ENCODE results near the gene LSM12. TPM values are rescaled to one million over a fixed set of nuclear protein-coding genes. Genes with fewer than 3 reads are reported as not detected.

LSM12 gene
- total and polyA plus RNA-seq, 2 of the 8 experiments (the other 6 are each of a cell fraction or from before 2014, with no cell fraction given): 69.8 to 142 TPM

- FAIRE-seq: no peak
- H3K4me2 ChIP-seq (ENCODE audit: insufficient read depth in 1 of 2, low read depth in 2 of 2, low read length in 2 of 2): no peak overlapping the region
- no peak for DNase-seq (ENCODE audit: low read depth in 1 of 2, low spot score in 2 of 2)
- TF ChIP-seq KDM1A (IDR thresholded peaks at IDR 0.05; ENCODE audit: borderline replicate concordance, low read length): no peak
- no peak for TF ChIP-seq TEAD4 (IDR thresholded peaks at IDR 0.05; ENCODE audit: low read depth, low read length)
- no peak for TF ChIP-seq MAFK (IDR thresholded peaks at IDR 0.05; ENCODE audit: low read depth, low read length)
- TF ChIP-seq SP1 (IDR thresholded peaks at IDR 0.05; ENCODE audit: low read depth, low read length): no peak
Measured at GRCh38 chr17:44093231-44093900, 26.9 kb upstream of the LSM12 start.

More at GRCh38 chr17:44093231-44093900, 26.9 kb upstream of the LSM12 start:
- Histone ChIP-seq H4K91ac (replicated peaks; ENCODE audit: insufficient read length, low read length) (peak overlapping the region; percentile 56), H3K79me2 (ENCODE audit: control insufficient read depth in 1 of 2, insufficient read depth in 2 of 2, low read length in 2 of 2) (peaks cover 0 to 3% of the 10 kb centered on the region in 2 experiments; a peak in 1 of 4 replicates), H2AK5ac (ENCODE audit: low read depth, low read length) (no peak overlapping the region), H3K9me3 (ENCODE audit: insufficient read depth in 2 of 2, low read depth in 1 of 2, low read length in 1 of 2) (no peaks in the 10 kb centered on the region), H3K23ac (ENCODE audit: insufficient read length) (no peak overlapping the region), H4K8ac (ENCODE audit: extremely low read depth, insufficient read depth, low read length) (peak overlapping the region; percentile 12; the same call in 1 of the 2 replicates), H3K36me3 (ENCODE audit: control insufficient read depth in 2 of 4, insufficient read depth in 4 of 4, low read length in 3 of 4) (peaks cover 4 to 17% (median 13%) of the 10 kb centered on the region in 4 experiments; a peak in 6 of 8 replicates), H2BK20ac (ENCODE audit: low read length) (no peak overlapping the region), H4K20me1 (replicated peaks in 1 of 2; ENCODE audit: control insufficient read depth in 1 of 2, insufficient read depth in 2 of 2, low read length in 2 of 2) (no peaks in the 10 kb centered on the region), H2BK120ac (replicated peaks; ENCODE audit: low read depth, low read length) (no peak overlapping the region), H3K23me2 (ENCODE audit: low read depth, low read length) (peaks cover 2% of the 10 kb centered on the region), H3K4ac (replicated peaks; ENCODE audit: insufficient read length, low read depth, low read length) (no peak overlapping the region), H3K9ac (replicated peaks in 1 of 4; ENCODE audit: extremely low read depth in 1 of 4, low read depth in 3 of 4, low read length in 3 of 4) (no peak overlapping the region), H3K14ac (ENCODE audit: insufficient read length) (no peak overlapping the region), H2BK5ac (ENCODE audit: low read depth, low read length) (peak overlapping the region; percentile 60), H2BK15ac (ENCODE audit: low read length) (peak overlapping the region; percentile 61; the same call in 1 of the 2 replicates), H3K4me1 (replicated peaks in 1 of 4; ENCODE audit: control insufficient read depth in 3 of 4, insufficient read depth in 4 of 4, low read length in 3 of 4) (peaks cover 1 to 11% (median 6%) of the 10 kb centered on the region in 4 experiments), H2BK12ac (ENCODE audit: low read depth, low read length) (0 out of 2 replicates have a peak overlapping the region, but pooled peaks have one; percentile 9), H4K5ac (ENCODE audit: insufficient read length, low read depth, low read length) (no peak overlapping the region), H3K18ac (ENCODE audit: extremely low read depth, low read length) (no peak overlapping the region; the same call in 1 of the 2 replicates), H3K4me3 (ENCODE audit: extremely low read depth in 1 of 4, insufficient read depth in 2 of 4, low read depth in 3 of 4, low read length in 4 of 4) (no peak overlapping the region), H3K27ac (ENCODE audit: low read depth, low read length) (no peak overlapping the region), H3K79me1 (ENCODE audit: low read depth, low read length) (no peaks in the 10 kb centered on the region; the same call in 1 of the 2 replicates), H2AFZ (ENCODE audit: low read length) (no peak overlapping the region), H3K56ac (replicated peaks; ENCODE audit: insufficient read length, low read depth, low read length) (no peak overlapping the region), H3K27me3 (replicated peaks in 1 of 4; ENCODE audit: control insufficient read depth in 3 of 4, extremely low read depth in 1 of 4, insufficient read depth in 3 of 4, low read length in 3 of 4) (no peaks in the 10 kb centered on the region)
- ChIA-PET CTCF (ENCODE audit: partially characterized antibody) (interaction anchor here (0.9 to 34.4 kb wide), 3 partner anchors 9 to 21 kb away, joined by 3 to 638 read pairs (median 6); partner anchors contain the start of gene HDAC5), POLR2A (ENCODE audit: partially characterized antibody) (interaction anchor here (0.6 to 0.9 kb wide), 4 partner anchors 19 to 72 kb away, joined by 3 to 4 read pairs (median 4); partner anchors contain the start of gene LSM12)
- WGBS, 2 experiments (ENCODE audit: extremely low coverage in 1 of 2, insufficient coverage in 1 of 2, insufficient read length in 1 of 2, insufficient replicate concordance in 2 of 2, low coverage in 1 of 2, low lambda C conversion rate in 2 of 2, missing lambda C conversion rate in 1 of 2): 83% methylated on average over 21 of the region's 21 CpGs; no CpG with 5 or more reads in 1 of the 2 experiments

Data from H1 (cell line).